Measurements from ENCODE around the gene CRHBP.
"Not testable (repeated sequence)": the region's sequence is repeated elsewhere in the genome, so short reads cannot be mapped to it uniquely, and the experiment has no call there.

Gene CRHBP

GRCh38 chr5:76952795-76953536 lies at the start of gene CRHBP:
Gene CRHBP, plus strand, starts transcription at chr5:76953045. Its CDS starts 90 bp downstream, at chr5:76953135.
- no peak for FAIRE-seq
- DNase-seq (ENCODE audit: insufficient read length, low spot score): no peak
- TF ChIP-seq, protein P1, sequence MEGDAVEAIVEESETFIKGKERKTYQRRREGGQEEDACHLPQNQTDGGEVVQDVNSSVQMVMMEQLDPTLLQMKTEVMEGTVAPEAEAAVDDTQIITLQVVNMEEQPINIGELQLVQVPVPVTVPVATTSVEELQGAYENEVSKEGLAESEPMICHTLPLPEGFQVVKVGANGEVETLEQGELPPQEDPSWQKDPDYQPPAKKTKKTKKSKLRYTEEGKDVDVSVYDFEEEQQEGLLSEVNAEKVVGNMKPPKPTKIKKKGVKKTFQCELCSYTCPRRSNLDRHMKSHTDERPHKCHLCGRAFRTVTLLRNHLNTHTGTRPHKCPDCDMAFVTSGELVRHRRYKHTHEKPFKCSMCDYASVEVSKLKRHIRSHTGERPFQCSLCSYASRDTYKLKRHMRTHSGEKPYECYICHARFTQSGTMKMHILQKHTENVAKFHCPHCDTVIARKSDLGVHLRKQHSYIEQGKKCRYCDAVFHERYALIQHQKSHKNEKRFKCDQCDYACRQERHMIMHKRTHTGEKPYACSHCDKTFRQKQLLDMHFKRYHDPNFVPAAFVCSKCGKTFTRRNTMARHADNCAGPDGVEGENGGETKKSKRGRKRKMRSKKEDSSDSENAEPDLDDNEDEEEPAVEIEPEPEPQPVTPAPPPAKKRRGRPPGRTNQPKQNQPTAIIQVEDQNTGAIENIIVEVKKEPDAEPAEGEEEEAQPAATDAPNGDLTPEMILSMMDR (IDR thresholded peaks at IDR 0.05; ENCODE audit: insufficient read depth, missing control alignments): no peak

GRCh38 chr5:76908166-76908565 lies 44.7 kb upstream of the CRHBP start:
- FAIRE-seq (no peak), DNase-seq (ENCODE audit: insufficient read length, low spot score) (no peak)
- TF ChIP-seq, protein P1 (IDR thresholded peaks at IDR 0.05; ENCODE audit: insufficient read depth, missing control alignments): no peak

DNA sequence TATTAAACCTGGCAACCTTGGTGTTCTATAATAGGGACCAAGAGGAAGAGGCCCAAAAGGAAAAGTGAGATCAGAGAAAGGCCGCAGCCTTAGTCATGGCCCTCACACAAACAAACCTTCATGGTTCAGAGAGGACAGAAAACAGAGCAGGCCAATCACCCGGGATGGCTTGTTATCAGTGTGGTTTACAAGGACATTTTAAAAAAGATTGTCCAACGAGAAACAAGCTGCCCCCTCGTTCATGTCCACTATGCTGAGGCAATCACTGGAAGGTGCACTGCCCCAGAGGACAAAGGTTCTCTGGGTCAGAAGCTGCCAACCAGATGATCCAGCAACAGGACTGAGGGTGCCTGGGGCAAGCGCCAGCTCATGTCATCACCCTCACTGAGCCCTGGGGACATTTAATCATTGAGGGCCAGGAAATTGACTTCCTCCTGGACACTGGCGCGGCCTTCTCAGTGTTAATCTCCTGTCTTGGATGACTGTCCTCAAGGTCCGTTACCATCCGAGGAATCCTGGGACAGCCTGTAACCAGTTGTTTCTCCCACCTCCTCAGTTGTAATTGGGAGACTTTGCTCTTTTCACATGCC lies 42.4 kb upstream of the CRHBP start:
- FAIRE-seq; DNase-seq (ENCODE audit: insufficient read length, low spot score): not testable (repeated sequence)

- not testable (repeated sequence) for DNase-seq (ENCODE audit: insufficient read length, low spot score); FAIRE-seq
These were observed 38.2 kb upstream of the CRHBP start for GRCh38 chr5:76914671-76915070.

- no peak for FAIRE-seq
- TF ChIP-seq, protein P1 (IDR thresholded peaks at IDR 0.05; ENCODE audit: insufficient read depth, missing control alignments): no peak
These were observed 34.3 kb upstream of the CRHBP start for GRCh38 chr5:76918539-76918938.

DNA sequence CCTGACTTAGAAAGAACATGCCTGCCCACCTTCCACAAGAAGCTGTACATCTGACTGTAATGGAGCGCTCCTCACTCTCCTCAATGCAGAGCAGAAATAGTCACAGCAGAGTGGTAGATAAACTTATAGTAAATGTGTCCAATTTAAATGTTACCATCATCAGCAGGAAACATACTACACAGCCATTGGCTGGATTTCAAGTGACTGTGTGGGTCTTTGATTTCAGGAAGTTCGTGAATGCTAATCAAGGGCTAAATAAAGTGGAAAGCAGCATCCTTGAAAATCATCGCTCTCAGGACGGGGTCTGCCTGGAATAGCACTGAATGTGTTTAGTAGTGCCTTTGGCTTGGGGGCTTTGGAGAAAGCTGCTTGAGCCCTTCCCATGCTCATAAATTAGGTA lies 32.4 kb upstream of the CRHBP start:
- TF ChIP-seq, protein P1 (IDR thresholded peaks at IDR 0.05; ENCODE audit: insufficient read depth, missing control alignments): no peak
- no peak for FAIRE-seq
- no peak for DNase-seq (ENCODE audit: insufficient read length, low spot score)

More at GRCh38 chr5:76918539-76918938, 34.3 kb upstream of the CRHBP start:
- DNase-seq (ENCODE audit: insufficient read length, low spot score): no peak

DNA sequence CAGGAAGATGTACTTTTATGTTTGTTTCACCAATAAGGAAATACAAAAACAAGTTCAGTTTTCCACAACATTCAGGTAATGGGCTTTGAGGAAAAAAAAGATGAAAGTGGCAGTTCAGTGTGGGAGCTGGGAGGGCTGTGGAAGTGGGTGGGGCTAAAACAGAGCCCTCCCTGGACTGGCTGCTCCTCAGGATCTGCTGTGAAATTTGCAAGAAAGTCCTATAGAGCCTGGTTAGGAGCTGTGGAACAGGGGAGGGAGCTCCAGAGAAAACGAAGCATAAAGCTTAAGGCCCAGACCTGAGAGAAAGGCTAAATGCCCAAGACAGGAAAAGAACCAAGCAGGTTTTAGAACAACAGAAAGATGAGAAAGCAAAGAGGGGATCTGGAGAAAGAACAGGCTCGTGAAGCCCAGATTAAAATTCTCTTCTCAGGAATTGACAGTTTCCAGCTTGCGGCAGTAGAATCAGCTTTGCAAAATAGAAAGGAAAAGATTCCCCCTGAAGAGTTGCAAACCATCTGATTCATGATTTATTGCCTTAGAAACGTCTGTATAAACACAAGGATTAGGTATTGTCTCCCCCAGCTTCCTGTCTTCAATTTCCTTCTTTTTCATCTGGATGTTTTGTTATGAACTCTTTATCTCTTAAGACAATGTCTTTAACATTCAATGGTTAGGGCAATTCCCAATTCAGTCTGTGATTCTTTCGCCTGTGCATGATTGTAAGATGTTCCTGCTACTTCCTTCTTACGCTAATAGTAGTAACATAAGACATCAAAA lies 26.3 kb upstream of the CRHBP start:
- FAIRE-seq (no peak), DNase-seq (ENCODE audit: insufficient read length, low spot score) (no peak)

More for the DNA sequence above, 26.3 kb upstream of the CRHBP start:
- TF ChIP-seq, protein P1 (IDR thresholded peaks at IDR 0.05; ENCODE audit: insufficient read depth, missing control alignments): no peak
